K562 (cell line): Measurements from ENCODE around the gene HSD11B2. TPM values are rescaled to one million over a fixed set of nuclear protein-coding genes. Genes with fewer than 3 reads are reported as not detected.

ENCODE experiments used
- ATF3 ChIP-seq, 2 experiments: fragments of 450-650 bp in 1 of 2; sonication (generic) in 1 of 2; formaldehyde crosslinking in 1 of 2; IDR thresholded peaks in 1 of 2; conservative IDR thresholded peaks in 1 of 2; 2 replicates each; pipeline versions ENCODE4 v1.6.1 to v1.8.1; 2016 to 2023; ENCODE audit warnings: mild to moderate bottlenecking in 2 of 2, moderate library complexity in 2 of 2, inconsistent platforms in 1 of 2, missing genetic modification reagents in 1 of 2
- FOXJ3 ChIP-seq: sonication (generic); formaldehyde crosslinking; IDR thresholded peaks from 2 replicates; pipeline ENCODE4 v1.4.0; 2020; ENCODE audit warnings: mild to moderate bottlenecking, missing genetic modification reagents
- GABPB1 ChIP-seq: sonication (generic); formaldehyde crosslinking; IDR thresholded peaks from 2 replicates; pipeline ENCODE4 v1.8.0; 2022; ENCODE audit warnings: mild to moderate bottlenecking, missing genetic modification reagents
- MECOM ChIP-seq: fragments of 250-450 bp; sonication (Bioruptor Pico); IDR thresholded peaks from 2 replicates; pipeline ENCODE4 v1.8.0; 2022; ENCODE audit warnings: inconsistent platforms
- MYNN ChIP-seq, 2 experiments: sonication (generic); formaldehyde crosslinking in 1 of 2; IDR thresholded peaks; 2 replicates each; pipeline versions ENCODE4 v1.5.0 to v1.6.1; 2016 to 2020; ENCODE audit warnings: antibody characterized with exemption in 1 of 2, missing genetic modification reagents in 1 of 2
- NR2C2 ChIP-seq, 2 experiments: fragments of 200-800 bp in 1 of 2; sonication (Bioruptor generic) in 1 of 2; sonication (generic) in 1 of 2; formaldehyde crosslinking in 1 of 2; IDR thresholded peaks; 2 replicates each; pipeline versions ENCODE4 v1.6.1 to v1.8.0; 2016 to 2022; ENCODE audit warnings: mild to moderate bottlenecking in 1 of 2, missing compliant biosample characterization in 1 of 2, missing genetic modification characterization in 1 of 2, missing genetic modification reagents in 1 of 2
- ZFX ChIP-seq: sonication (generic); formaldehyde crosslinking; IDR thresholded peaks from 2 replicates; pipeline ENCODE4 v1.8.0; 2022; ENCODE audit warnings: mild to moderate bottlenecking, missing genetic modification reagents, moderate library complexity
- ZNF398 ChIP-seq: fragments of 250-450 bp; sonication (Bioruptor Pico); IDR thresholded peaks from 2 replicates; pipeline ENCODE4 v1.8.0; 2021; ENCODE audit warnings: moderate library complexity, mild to moderate bottlenecking, inconsistent platforms
- ZNF445 ChIP-seq: fragments of 250-450 bp; sonication (Bioruptor Pico); IDR thresholded peaks from 2 replicates; pipeline ENCODE4 v1.4.0; 2020; ENCODE audit warnings: low read depth, mild to moderate bottlenecking, moderate library complexity
- polyA plus RNA-seq, 8 experiments: library from polyadenylated mRNA; depleted of rRNA in 4 of 8; stranded (reverse) in 5 of 8; unstranded in 3 of 8; fragments of >200 nt; fragmentation: Nextera tagmentation in 2 of 8; fragmentation: Illumina TruSeq in 1 of 8; extraction: Ambion mirVana in 2 of 8; extraction: Trizol in 1 of 8; gene quantifications; 2 replicates each; pipeline versions ENCODE4 v1.2.1 to v1.2.3, GENCODE V29; 2011 to 2014; ENCODE audit warnings: inconsistent platforms in 1 of 8, missing spikeins in 1 of 8
- total RNA-seq, 7 experiments: library from RNA; depleted of rRNA in 6 of 7; stranded (reverse); fragments of >200 nt in 6 of 7; fragmentation: Illumina TruSeq in 2 of 7; extraction: Trizol in 2 of 7; gene quantifications; 2 replicates each; pipeline versions ENCODE4 v1.2.1 to v1.2.3, GENCODE V29; 2011 to 2021; ENCODE audit warnings: low replicate concordance in 1 of 7

Gene HSD11B2
- total and polyA plus RNA-seq, 9 of the 15 experiments (the other 6 are each of a cell fraction or from before 2014, with no cell fraction given): 0.08 to 2.0 (median 0.79) TPM

GRCh38 chr16:67437513-67437912 lies 6.6 kb downstream of the HSD11B2 start (continued):
- no peak for TF ChIP-seq NR2C2 (CRISPR knock-in tag; IDR thresholded peaks at IDR 0.05)
- no peak for TF ChIP-seq NR2C2 (tag; IDR thresholded peaks at IDR 0.05)
- TF ChIP-seq FOXJ3 (CRISPR knock-in tag): no peak
- no peak for TF ChIP-seq ZFX
- no peak for TF ChIP-seq ZNF445 (CRISPR knock-in tag)
- TF ChIP-seq ZNF398 (CRISPR knock-in tag): no peak
- no peak for TF ChIP-seq MECOM
- TF ChIP-seq GABPB1 (CRISPR knock-in tag): no peak
- TF ChIP-seq MYNN (IDR thresholded peaks at IDR 0.05): no peak
- no peak for TF ChIP-seq MYNN (CRISPR knock-in tag; IDR thresholded peaks at IDR 0.05)
- TF ChIP-seq ATF3 (IDR thresholded peaks at IDR 0.05): no peak
- TF ChIP-seq ATF3 (CRISPR knock-in tag; conservative IDR thresholded peaks at IDR 0.05): no peak
